H1 (cell line): ENCODE results near the gene MAN2A1. TPM values are rescaled to one million over a fixed set of nuclear protein-coding genes. Genes with fewer than 3 reads are reported as not detected.

ENCODE experiments used
- CHD7 ChIP-seq: fragments of 300-600 bp; sonication (generic); IDR thresholded peaks from 2 replicates; pipeline ENCODE4 v1.7.1; 2012; ENCODE audit warnings: low read length, moderate library complexity, mild to moderate bottlenecking, inconsistent platforms; ENCODE audit not compliant: insufficient replicate concordance
- CREB1 ChIP-seq: IDR thresholded peaks from 2 replicates; pipeline ENCODE4 v1.6.1; 2012; ENCODE audit warnings: inconsistent platforms
- EP300 ChIP-seq, 2 experiments: IDR thresholded peaks; 1 replicate in 1 of 2; 2 replicates in 1 of 2; pipeline ENCODE4 v1.6.1; 2011 to 2012; ENCODE audit warnings: low read depth in 2 of 2, low read length in 2 of 2, mild to moderate bottlenecking in 2 of 2, borderline replicate concordance in 1 of 2, inconsistent platforms in 1 of 2, moderate library complexity in 1 of 2
- FOSL1 ChIP-seq: IDR thresholded peaks from 2 replicates; pipeline ENCODE4 v1.6.1; 2011; ENCODE audit warnings: mild to moderate bottlenecking, low read depth, low read length, moderate library complexity; ENCODE audit not compliant: insufficient read depth
- POLR2AphosphoS5 ChIP-seq: IDR thresholded peaks from 2 replicates; pipeline ENCODE4 v1.6.1; 2011; ENCODE audit warnings: low read depth, low read length
- RAD21 ChIP-seq, 2 experiments: IDR thresholded peaks in 1 of 2; conservative IDR thresholded peaks in 1 of 2; 2 replicates each; pipeline ENCODE4 v1.6.1; 2011; ENCODE audit warnings: low read depth in 2 of 2, low read length in 2 of 2, improper control_type of control experiment in 1 of 2, inconsistent platforms in 1 of 2, mild to moderate bottlenecking in 1 of 2, moderate library complexity in 1 of 2
- RNF2 ChIP-seq: fragments of 200-900, 300-1000 bp; sonication (generic); IDR thresholded peaks from 2 replicates; pipeline ENCODE4 v1.7.1; 2016; ENCODE audit warnings: borderline replicate concordance, low read depth, mild to moderate bottlenecking, antibody characterized with exemption, low read length; ENCODE audit not compliant: poor library complexity, severe bottlenecking; ENCODE audit errors: missing control alignments
- TAF7 ChIP-seq: optimal IDR thresholded peaks from 2 replicates; pipeline ENCODE3; 2011; ENCODE audit warnings: low read depth, mild to moderate bottlenecking, inconsistent platforms, low read length, moderate library complexity, borderline replicate concordance
- TCF12 ChIP-seq: IDR thresholded peaks from 2 replicates; pipeline ENCODE4 v1.6.1; 2011; ENCODE audit warnings: low read depth, mild to moderate bottlenecking, low read length
- ZNF274 ChIP-seq: IDR thresholded peaks from 2 replicates; pipeline ENCODE4 v1.7.0; 2012; ENCODE audit warnings: low read length, borderline replicate concordance; ENCODE audit errors: extremely low read depth
- polyA plus RNA-seq, 7 experiments: library from polyadenylated mRNA; depleted of rRNA in 3 of 7; stranded (reverse) in 5 of 7; unstranded in 2 of 7; fragments of >200 nt in 5 of 7; fragments of 200-250 nt in 2 of 7; gene quantifications; 1 replicate in 5 of 7; 2 replicates in 1 of 7; 4 replicates in 1 of 7; pipeline versions ENCODE4 v1.2.1 to v1.2.3, GENCODE V29; 2011 to 2013; ENCODE audit warnings: missing spikeins in 2 of 7, mixed read lengths in 2 of 7
- total RNA-seq: library from RNA; stranded (reverse); fragmentation: NEBNext Ultra II Directional; extraction: Animal tissue kit (Norgen Biotek cat#: 25700); gene quantifications from 2 replicates; pipeline ENCODE4 v1.2.1, GENCODE V29; 2021

The MAN2A1 gene
- total and polyA plus RNA-seq, 2 of the 8 experiments (the other 6 are each of a cell fraction or from before 2014, with no cell fraction given): 29.1 to 102 TPM

- TF ChIP-seq CHD7 (no peak), TAF7 (no peak), RNF2 (no peak), ZNF274 (no peak), TCF12 (no peak), FOSL1 (no peak), CREB1 (no peak), RAD21 (IDR thresholded peaks at IDR 0.05 in 1 of 2, conservative IDR thresholded peaks at IDR 0.05 in 1 of 2; ENCODE audit: low read depth in 2 of 2, low read length in 2 of 2) (no peak), POLR2AphosphoS5 (no peak), EP300 (IDR thresholded peaks at IDR 0.05; ENCODE audit: borderline replicate concordance in 1 of 2, low read depth in 2 of 2, low read length in 2 of 2) (no peak)
Measured at GRCh38 chr5:109830955-109831502, 141.3 kb downstream of the MAN2A1 start (continued).
